NOMO-1 treated with DMSO at 0.1 percent for 48 hours (cell line): ENCODE measurements around the gene TRIP13.
A peak's percentile ranks its signal among the peaks of the same experiment; 100 is the strongest.
"Not testable (repeated sequence)": the region's sequence is repeated elsewhere in the genome, so short reads cannot be mapped to it uniquely, and the experiment has no call there.

ENCODE experiments used
- DNase-seq: peaks from one replicate; lab custom pipeline; 2025; ENCODE audit not compliant: unreplicated experiment; lab: John Stamatoyannopoulos, UW

Gene TRIP13

GRCh38 chr5:934381-934967, 41.8 kb downstream of the TRIP13 start:
- DNase-seq = not testable (repeated sequence)

- DNase-seq = peak; percentile 66
Observed at GRCh38 chr5:935510-936084, 42.9 kb downstream of the TRIP13 start.

- DNase-seq = no peak
Observed at GRCh38 chr5:936149-937144, 43.8 kb downstream of the TRIP13 start.

GRCh38 chr5:937151-937924, 44.7 kb downstream of the TRIP13 start:
- DNase-seq = no peak

GRCh38 chr5:939368-939767, 46.7 kb downstream of the TRIP13 start:
- no peak for DNase-seq

GRCh38 chr5:940741-941140, 48.1 kb downstream of the TRIP13 start:
- not testable (repeated sequence) for DNase-seq

GRCh38 chr5:943201-943917, 50.7 kb downstream of the TRIP13 start:
- no peak for DNase-seq

GRCh38 chr5:943918-944620, 51.4 kb downstream of the TRIP13 start:
- DNase-seq = no peak

GRCh38 chr5:944621-944927, 51.9 kb downstream of the TRIP13 start:
- no peak for DNase-seq

GRCh38 chr5:944992-945685, 52.5 kb downstream of the TRIP13 start:
- no peak for DNase-seq

GRCh38 chr5:945691-946551, 53.2 kb downstream of the TRIP13 start:
- DNase-seq = no peak

GRCh38 chr5:946720-947625, 54.3 kb downstream of the TRIP13 start:
- DNase-seq = no peak

- no peak for DNase-seq
Observed at GRCh38 chr5:947626-948471, 55.2 kb downstream of the TRIP13 start.

GRCh38 chr5:948472-949274, 56.0 kb downstream of the TRIP13 start:
- DNase-seq = no peak

GRCh38 chr5:949275-949543, 56.5 kb downstream of the TRIP13 start:
- no peak for DNase-seq
